Measurements from ENCODE around the gene SARDH. TPM values are rescaled to one million over a fixed set of nuclear protein-coding genes. Genes with fewer than 3 reads are reported as not detected.

SARDH gene
- total and polyA plus RNA-seq, 4 donors: 0.84 to 3.0 (median 2.0) TPM; not detected in 1

DNA sequence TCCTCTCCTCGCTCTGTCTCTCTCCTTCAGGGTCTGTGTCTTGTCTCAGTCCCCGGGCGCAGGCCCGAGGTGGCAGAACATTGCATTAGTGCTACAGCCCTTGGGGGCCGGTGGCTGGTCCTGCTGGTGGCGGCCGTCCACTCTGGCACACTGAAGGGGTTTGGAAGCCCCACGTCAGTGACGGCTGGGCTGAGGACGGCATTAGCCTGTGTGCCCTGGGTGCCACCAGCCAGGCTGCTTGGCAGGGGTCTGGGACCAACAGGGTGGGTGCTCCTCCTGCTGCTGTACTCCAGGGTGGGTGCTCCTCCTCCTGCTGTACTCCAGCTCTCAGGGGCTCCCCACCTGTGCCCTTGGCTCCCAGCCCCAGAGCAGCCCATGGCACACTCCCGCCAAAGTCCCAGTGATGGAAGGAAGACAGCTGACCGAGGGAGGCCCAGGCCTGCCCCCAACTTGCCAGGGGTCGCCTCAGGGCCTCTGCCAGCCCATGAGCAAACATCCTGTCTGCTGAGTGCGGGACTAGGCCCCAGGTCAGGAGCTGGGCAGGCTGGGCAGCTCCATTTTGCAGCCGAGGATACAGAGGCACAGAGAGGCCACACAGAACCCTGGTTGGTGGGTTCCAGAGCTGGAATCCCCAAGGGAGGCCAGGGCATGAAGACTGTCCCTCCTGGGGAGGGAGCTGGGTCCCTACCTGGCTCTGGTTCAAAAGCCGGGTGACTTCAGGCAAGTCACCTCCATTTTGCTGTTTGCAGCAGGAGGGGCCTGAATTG is 27.3 kb downstream of the SARDH start:
- intact Hi-C loops (cut with DNase I): no loop called here
- WGBS, 2 donors: 85 to 87% methylated on average over 16 of the region's 16 CpGs
- Histone ChIP-seq H3K4me3 (ENCODE audit: low read length in 2 of 2) (no peak overlapping the region), H3K9me3 (ENCODE audit: control insufficient read depth, low read length) (no peaks in the 10 kb centered on the region), H3K27ac (ENCODE audit: low read depth in 1 of 2, low read length in 2 of 2) (no peak overlapping the region), H3K4me1 (ENCODE audit: control insufficient read depth in 1 of 2, insufficient read depth in 2 of 2, low read length in 2 of 2) (no peaks in the 10 kb centered on the region), H3K27me3 (ENCODE audit: control insufficient read depth in 1 of 2, insufficient read depth in 2 of 2, low read length in 1 of 2) (no peaks in the 10 kb centered on the region), H3K36me3 (ENCODE audit: control insufficient read depth in 1 of 2, insufficient read depth in 2 of 2, low read length in 1 of 2) (no peaks in the 10 kb centered on the region)
- DNase-seq: peak; percentile 41 to 73
- ATAC-seq (ENCODE audit: low FRiP score): no peak

DNA sequence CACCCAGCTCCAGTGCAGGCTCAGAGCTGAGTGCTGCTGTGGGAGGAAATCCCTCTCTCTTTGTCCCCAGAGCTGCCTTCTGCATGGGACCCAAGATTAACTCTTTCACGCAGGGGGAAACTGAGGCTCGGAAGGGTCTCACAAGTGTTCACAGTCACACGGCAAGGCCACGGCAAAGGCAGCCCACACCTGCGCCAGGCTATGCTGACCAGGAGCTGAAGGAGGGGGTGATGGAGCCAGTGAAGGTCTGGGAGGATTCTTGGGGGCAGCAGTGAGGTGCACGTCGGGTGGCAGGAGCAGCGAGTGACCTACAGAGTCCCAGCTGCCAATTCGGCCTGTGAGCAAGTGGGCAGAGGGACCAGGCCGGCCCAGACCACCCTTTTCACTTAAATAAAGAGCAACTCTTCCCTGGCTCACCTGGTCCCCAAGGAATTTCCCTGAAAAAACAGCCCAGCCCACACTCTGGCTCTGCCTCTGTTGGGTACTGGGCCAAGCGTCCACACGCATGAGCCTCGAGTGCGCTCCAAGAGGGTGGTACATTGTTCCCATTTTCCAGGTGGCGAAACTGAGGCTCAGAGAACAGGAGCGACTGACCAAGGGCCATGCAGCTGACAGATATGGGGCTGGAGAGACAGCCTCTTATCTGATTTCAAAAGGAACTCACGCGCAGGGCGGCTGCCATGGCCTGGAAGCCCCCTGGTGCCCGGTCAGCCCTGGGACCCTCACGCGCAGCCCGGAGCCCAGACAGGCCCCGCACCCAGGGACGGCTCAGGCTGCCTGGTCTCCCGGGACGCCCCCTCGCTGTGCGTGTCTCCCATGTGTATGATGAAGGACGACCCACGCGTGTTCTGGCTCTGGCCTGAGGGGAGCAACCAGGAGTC is 28.2 kb downstream of the SARDH start:
- no peaks in the 10 kb centered on the region for H3K9me3 ChIP-seq (ENCODE audit: control insufficient read depth, low read length)
- peak; percentile 27 to 64 for DNase-seq
- no peak for ATAC-seq (ENCODE audit: low FRiP score)
- WGBS, 2 donors: 93 to 94% methylated on average over 32 of the region's 32 CpGs
- H3K4me1 ChIP-seq (ENCODE audit: control insufficient read depth in 1 of 2, insufficient read depth in 2 of 2, low read length in 2 of 2): no peaks in the 10 kb centered on the region
- no peaks in the 10 kb centered on the region for H3K27me3 ChIP-seq (ENCODE audit: control insufficient read depth in 1 of 2, insufficient read depth in 2 of 2, low read length in 1 of 2)
- H3K4me3 ChIP-seq (ENCODE audit: low read length in 2 of 2): no peak overlapping the region
- H3K27ac ChIP-seq (ENCODE audit: low read depth in 1 of 2, low read length in 2 of 2): no peak overlapping the region
- no peaks in the 10 kb centered on the region for H3K36me3 ChIP-seq (ENCODE audit: control insufficient read depth in 1 of 2, insufficient read depth in 2 of 2, low read length in 1 of 2)
- intact Hi-C loops (cut with DNase I): no loop called here

DNA sequence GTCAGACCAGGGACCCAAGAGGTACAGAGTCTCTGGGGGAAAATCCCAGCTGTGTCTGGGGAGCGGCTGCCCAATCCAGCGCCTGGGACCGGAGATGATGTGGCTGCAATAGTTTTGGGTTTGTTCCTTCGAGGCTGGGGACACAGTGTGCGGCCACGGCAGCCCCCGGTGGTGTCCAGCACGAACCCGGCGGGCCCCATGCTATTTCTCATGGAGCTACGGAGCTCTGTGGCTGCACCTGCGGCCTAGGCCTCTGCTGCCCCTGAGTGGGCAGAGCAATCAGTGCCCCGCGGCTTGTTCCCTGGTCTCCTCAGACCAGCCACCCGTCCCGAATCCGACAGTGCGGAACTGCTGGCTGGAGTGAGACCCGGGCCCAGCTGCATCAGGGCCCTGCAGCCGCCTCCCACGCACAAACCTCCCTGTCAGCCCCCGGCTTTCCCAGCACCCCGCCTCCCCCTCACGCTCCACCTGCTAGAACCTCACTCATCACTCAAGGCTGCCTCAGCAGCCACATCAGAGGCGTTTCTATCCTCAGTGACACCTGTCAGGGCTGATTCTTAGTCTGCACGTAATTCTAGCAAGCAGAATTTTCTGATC is 29.0 kb downstream of the SARDH start:
- intact Hi-C loops (cut with DNase I): no loop called here
- no peak for ATAC-seq (ENCODE audit: low FRiP score)
- WGBS, 2 donors: 77 to 82% methylated on average over 25 to 26 of the region's 26 CpGs
- H3K27me3 ChIP-seq (ENCODE audit: control insufficient read depth in 1 of 2, insufficient read depth in 2 of 2, low read length in 1 of 2): no peaks in the 10 kb centered on the region
- H3K9me3 ChIP-seq (ENCODE audit: control insufficient read depth, low read length): no peaks in the 10 kb centered on the region
- H3K4me1 ChIP-seq (ENCODE audit: control insufficient read depth in 1 of 2, insufficient read depth in 2 of 2, low read length in 2 of 2): no peaks in the 10 kb centered on the region
- H3K4me3 ChIP-seq (ENCODE audit: low read length in 2 of 2): no peak overlapping the region
- no peaks in the 10 kb centered on the region for H3K36me3 ChIP-seq (ENCODE audit: control insufficient read depth in 1 of 2, insufficient read depth in 2 of 2, low read length in 1 of 2)
- peak; percentile 37 to 69 for DNase-seq
- H3K27ac ChIP-seq (ENCODE audit: low read depth in 1 of 2, low read length in 2 of 2): no peak overlapping the region

DNA sequence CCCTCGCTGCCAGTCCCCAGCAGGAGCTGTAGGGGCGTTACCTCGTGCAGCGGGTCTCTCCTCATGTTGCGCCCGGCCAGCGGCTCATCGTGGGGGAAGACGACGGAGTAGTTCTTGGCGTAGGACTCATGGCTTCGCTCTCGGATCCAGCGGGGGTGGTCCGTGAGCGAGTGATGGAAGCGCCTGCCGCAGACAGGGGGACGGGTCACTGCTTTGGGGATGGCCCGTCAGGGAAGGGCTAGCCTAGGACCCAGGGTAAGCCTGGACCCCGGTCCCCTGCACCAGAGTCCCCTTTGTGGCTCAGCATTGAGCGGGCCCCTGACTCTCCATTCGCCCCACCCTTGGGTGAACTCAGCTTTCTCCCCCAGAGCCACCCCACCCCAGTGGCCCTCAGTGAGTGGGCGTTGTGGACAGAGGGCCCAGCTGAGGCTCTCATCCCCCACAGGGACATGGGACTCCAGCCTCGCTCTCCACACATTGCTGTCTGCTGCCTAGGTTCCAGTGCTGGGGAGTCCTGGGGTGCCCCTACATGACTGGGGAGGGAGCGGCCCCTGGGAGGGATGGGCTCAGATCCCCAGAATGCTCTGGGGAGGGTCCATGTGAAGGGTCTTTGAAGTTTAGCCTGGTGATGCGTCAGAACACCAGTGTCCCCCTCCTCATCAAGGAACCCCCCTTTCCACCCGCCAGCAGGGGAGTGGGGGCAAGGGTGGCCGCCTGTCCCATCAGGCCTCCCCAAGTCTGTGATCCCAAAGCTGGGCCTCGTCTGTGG is 29.7 kb downstream of the SARDH start:
- Histone ChIP-seq H3K4me3 (ENCODE audit: low read length in 2 of 2) (no peak overlapping the region), H3K4me1 (ENCODE audit: control insufficient read depth in 1 of 2, insufficient read depth in 2 of 2, low read length in 2 of 2) (no peaks in the 10 kb centered on the region), H3K27me3 (ENCODE audit: control insufficient read depth in 1 of 2, insufficient read depth in 2 of 2, low read length in 1 of 2) (no peaks in the 10 kb centered on the region), H3K27ac (ENCODE audit: low read depth in 1 of 2, low read length in 2 of 2) (no peak overlapping the region), H3K9me3 (ENCODE audit: control insufficient read depth, low read length) (no peaks in the 10 kb centered on the region), H3K36me3 (ENCODE audit: control insufficient read depth in 1 of 2, insufficient read depth in 2 of 2, low read length in 1 of 2) (no peaks in the 10 kb centered on the region)
- intact Hi-C loops (cut with DNase I): no loop called here
- DNase-seq (peak; percentile 34 to 63), ATAC-seq (ENCODE audit: low FRiP score) (no peak)
- 90 to 91% methylated on average over 27 to 30 of the region's 30 CpGs for WGBS, 2 donors

DNA sequence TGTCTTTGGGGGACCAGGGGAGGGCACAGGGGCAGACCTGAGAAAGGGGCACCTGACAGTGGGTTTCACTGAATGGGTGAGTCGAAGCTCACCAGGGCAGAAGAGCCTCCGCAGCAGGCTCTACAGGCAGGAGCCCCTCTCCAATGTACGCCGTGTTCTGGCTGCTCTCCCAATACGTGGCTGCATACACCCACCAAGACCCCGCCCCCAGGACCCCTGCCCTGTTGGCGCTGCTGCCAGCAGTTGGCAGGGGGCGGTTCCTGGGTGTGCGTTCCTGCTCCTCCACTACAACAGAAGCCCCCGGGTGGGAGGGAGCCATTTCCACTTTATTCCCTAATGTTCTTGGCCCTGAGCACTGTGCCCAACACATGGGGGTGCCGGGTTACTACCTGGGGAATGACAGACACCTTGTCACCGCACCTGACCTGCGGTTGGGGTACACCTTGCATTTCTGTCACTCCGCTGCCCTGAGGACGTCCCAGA is 30.3 kb downstream of the SARDH start:
- intact Hi-C loops (cut with DNase I): no loop called here
- no peak for ATAC-seq (ENCODE audit: low FRiP score)

DNA sequence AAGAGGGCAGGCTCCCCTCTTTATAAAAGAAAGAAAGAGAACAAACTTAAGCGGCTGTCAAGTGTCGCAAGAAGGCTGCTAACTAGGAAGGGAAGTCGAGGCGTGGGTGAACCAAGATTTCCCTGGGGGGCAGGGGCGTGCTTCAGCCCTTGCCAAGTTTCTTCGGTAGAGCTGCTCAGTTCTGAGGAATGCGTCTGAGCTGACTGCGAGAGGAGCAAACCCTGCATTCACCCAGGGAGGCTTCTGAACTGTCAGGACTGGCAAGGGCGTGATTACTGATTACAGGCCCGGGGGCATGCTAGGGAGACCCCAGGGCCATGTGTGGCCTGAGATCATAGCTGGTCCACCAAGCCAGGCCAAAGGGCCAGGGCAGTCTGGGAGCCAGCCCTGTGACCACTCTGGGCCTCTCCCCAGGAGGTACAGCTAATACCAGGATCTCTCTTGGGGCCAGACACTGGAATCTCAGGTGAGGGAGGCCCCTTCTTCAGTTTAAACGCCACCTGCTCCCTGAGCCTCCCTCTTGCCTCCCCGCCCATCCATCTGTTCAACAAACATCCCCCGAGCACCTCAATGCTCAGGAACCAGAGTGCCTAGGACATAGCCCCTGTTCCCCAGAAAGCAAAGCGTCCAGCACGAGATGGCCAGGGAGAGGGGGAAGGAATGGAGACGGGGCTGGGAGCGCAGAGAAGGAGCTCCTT is 30.9 kb downstream of the SARDH start:
- ATAC-seq (ENCODE audit: low FRiP score): no peak
- DNase-seq: peak; percentile 42 to 63
- intact Hi-C loops (cut with DNase I): no loop called here
- 56 to 63% methylated on average over 17 of the region's 17 CpGs for WGBS, 2 donors
- no peaks in the 10 kb centered on the region for H3K27me3 ChIP-seq (ENCODE audit: control insufficient read depth in 1 of 2, insufficient read depth in 2 of 2, low read length in 1 of 2)
- H3K27ac ChIP-seq (ENCODE audit: low read depth in 1 of 2, low read length in 2 of 2): no peak overlapping the region
- H3K4me1 ChIP-seq (ENCODE audit: control insufficient read depth in 1 of 2, insufficient read depth in 2 of 2, low read length in 2 of 2): no peaks in the 10 kb centered on the region
- H3K36me3 ChIP-seq (ENCODE audit: control insufficient read depth in 1 of 2, insufficient read depth in 2 of 2, low read length in 1 of 2): no peaks in the 10 kb centered on the region
- no peak overlapping the region for H3K4me3 ChIP-seq (ENCODE audit: low read length in 2 of 2)
- no peaks in the 10 kb centered on the region for H3K9me3 ChIP-seq (ENCODE audit: control insufficient read depth, low read length)

More for the DNA sequence above, 30.3 kb downstream of the SARDH start:
- H3K9me3 ChIP-seq (ENCODE audit: control insufficient read depth, low read length): no peaks in the 10 kb centered on the region
- 82 to 84% methylated on average over 15 of the region's 15 CpGs for WGBS, 2 donors
- DNase-seq: peak in 1 of 2 donors; percentile 39
- no peaks in the 10 kb centered on the region for H3K27me3 ChIP-seq (ENCODE audit: control insufficient read depth in 1 of 2, insufficient read depth in 2 of 2, low read length in 1 of 2)
- H3K4me1 ChIP-seq (ENCODE audit: control insufficient read depth in 1 of 2, insufficient read depth in 2 of 2, low read length in 2 of 2): no peaks in the 10 kb centered on the region
- H3K27ac ChIP-seq (ENCODE audit: low read depth in 1 of 2, low read length in 2 of 2): no peak overlapping the region
- H3K36me3 ChIP-seq (ENCODE audit: control insufficient read depth in 1 of 2, insufficient read depth in 2 of 2, low read length in 1 of 2): no peaks in the 10 kb centered on the region
- no peak overlapping the region for H3K4me3 ChIP-seq (ENCODE audit: low read length in 2 of 2)

DNA sequence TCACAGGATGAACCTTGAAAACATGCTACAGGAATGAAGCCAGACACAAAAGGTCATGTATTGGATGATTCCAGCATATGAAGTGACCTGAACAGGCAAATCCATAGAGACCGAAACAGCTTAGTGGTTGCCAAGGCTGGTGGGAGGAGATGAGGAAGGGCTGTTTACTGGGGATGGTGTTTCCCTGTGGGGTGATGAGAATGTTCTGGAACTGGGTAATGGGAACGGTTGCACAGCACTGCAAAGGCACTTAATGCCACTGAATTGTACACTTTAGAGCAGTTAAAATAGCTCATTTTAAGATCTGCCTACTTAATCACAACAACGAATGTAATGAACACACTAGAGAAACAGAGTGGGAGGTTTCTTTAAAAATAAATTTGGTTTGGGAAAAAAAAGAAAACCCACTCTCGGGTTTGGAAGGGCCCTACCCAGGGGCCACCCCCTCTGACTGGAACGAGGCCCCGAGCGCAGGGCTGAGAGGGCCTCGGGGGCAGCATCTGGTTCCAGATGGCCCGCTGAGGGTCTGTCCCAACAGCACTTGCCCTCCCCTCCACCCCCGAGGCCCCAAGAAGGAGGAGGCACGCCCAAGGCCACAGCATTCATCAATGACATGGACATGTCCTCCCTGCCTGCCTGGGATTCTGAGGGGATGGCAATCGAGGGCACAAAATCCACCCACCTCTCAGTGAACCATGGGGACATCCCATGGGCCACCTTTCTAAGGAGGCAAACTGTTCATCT is 31.7 kb downstream of the SARDH start:
- H3K9me3 ChIP-seq (ENCODE audit: control insufficient read depth, low read length): no peaks in the 10 kb centered on the region
- no peaks in the 10 kb centered on the region for H3K27me3 ChIP-seq (ENCODE audit: control insufficient read depth in 1 of 2, insufficient read depth in 2 of 2, low read length in 1 of 2)
- no peaks in the 10 kb centered on the region for H3K36me3 ChIP-seq (ENCODE audit: control insufficient read depth in 1 of 2, insufficient read depth in 2 of 2, low read length in 1 of 2)
- intact Hi-C loops (cut with DNase I): no loop called here
- H3K4me1 ChIP-seq (ENCODE audit: control insufficient read depth in 1 of 2, insufficient read depth in 2 of 2, low read length in 2 of 2): no peaks in the 10 kb centered on the region
- H3K4me3 ChIP-seq (ENCODE audit: low read length in 2 of 2): no peak overlapping the region
- WGBS, 2 donors: 56 to 67% methylated on average over 12 of the region's 12 CpGs
- DNase-seq (peak; percentile 17 to 33), ATAC-seq (ENCODE audit: low FRiP score) (no peak)
- H3K27ac ChIP-seq (ENCODE audit: low read depth in 1 of 2, low read length in 2 of 2): no peak overlapping the region

Data from aorta (tissue), 5 donors.